Keratinocyte (primary cell): Measurements from ENCODE around the gene RING1. TPM values are rescaled to one million over a fixed set of nuclear protein-coding genes. Genes with fewer than 3 reads are reported as not detected.

Source experiments
- DNase-seq: peaks from one replicate; pipeline ENCODE4 v3.0.0-alpha.2; 2011; ENCODE audit warnings: low read depth, missing footprints, low spot score
- FAIRE-seq: peaks from 2 replicates; lab custom pipeline; 2011; peaks lifted over from hg19 to GRCh38; lab: Jason Lieb, UNC
- H2AFZ ChIP-seq: 2 replicates; pipeline ENCODE4 v1.6.0; 2012; ENCODE audit warnings: low read length, control low read depth, inconsistent platforms; ENCODE audit not compliant: control insufficient read depth
- H3K27ac ChIP-seq: 2 replicates; pipeline ENCODE4 v1.5.1; 2011; ENCODE audit warnings: low read length; ENCODE audit not compliant: control insufficient read depth, insufficient read depth
- H3K27me3 ChIP-seq: 3 replicates; pipeline ENCODE4 v1.6.0; 2011; ENCODE audit warnings: low read length; ENCODE audit not compliant: control insufficient read depth, insufficient read depth; ENCODE audit errors: extremely low read depth
- H3K36me3 ChIP-seq, 2 experiments: 2 replicates in 1 of 2; 3 replicates in 1 of 2; pipeline ENCODE4 v1.5.1; 2011; ENCODE audit warnings: low read length in 2 of 2, mild to moderate bottlenecking in 1 of 2; ENCODE audit not compliant: control insufficient read depth in 2 of 2, insufficient read depth in 2 of 2; ENCODE audit errors: extremely low read depth in 1 of 2
- H3K4me1 ChIP-seq: 3 replicates; pipeline ENCODE4 v1.5.1; 2011; ENCODE audit warnings: low read length; ENCODE audit not compliant: control insufficient read depth, insufficient read depth; ENCODE audit errors: extremely low read depth
- H3K4me2 ChIP-seq: 3 replicates; pipeline ENCODE4 v1.6.0; 2011; ENCODE audit warnings: low read depth, low read length; ENCODE audit not compliant: control insufficient read depth, insufficient read depth; ENCODE audit errors: extremely low read depth
- H3K4me3 ChIP-seq, 3 experiments: fragments of 200-600 bp in 1 of 3; sonication (generic) in 1 of 3; 2 replicates in 2 of 3; 3 replicates in 1 of 3; pipeline ENCODE4 v1.5.1; 2011 to 2016; ENCODE audit warnings: low read length in 3 of 3, mild to moderate bottlenecking in 3 of 3, control low read depth in 2 of 3, inconsistent platforms in 1 of 3, low read depth in 1 of 3, mixed read lengths in 1 of 3, mixed run types in 1 of 3, moderate library complexity in 1 of 3; ENCODE audit not compliant: control insufficient read depth in 2 of 3, insufficient read depth in 2 of 3; ENCODE audit errors: extremely low read depth in 1 of 3
- H3K79me2 ChIP-seq: 2 replicates; pipeline ENCODE4 v1.6.0; 2012; ENCODE audit warnings: low read length; ENCODE audit not compliant: control insufficient read depth, insufficient read depth
- H3K9ac ChIP-seq: 3 replicates; pipeline ENCODE4 v1.6.0; 2011; ENCODE audit warnings: low read length; ENCODE audit not compliant: control insufficient read depth, insufficient read depth; ENCODE audit errors: extremely low read depth
- H3K9me1 ChIP-seq: 3 replicates; pipeline ENCODE4 v1.6.0; 2011; ENCODE audit warnings: low read length; ENCODE audit not compliant: control insufficient read depth, insufficient read depth; ENCODE audit errors: extremely low read depth
- H3K9me3 ChIP-seq: 2 replicates; pipeline ENCODE4 v1.5.1; 2012; ENCODE audit warnings: low read depth, low read length; ENCODE audit not compliant: control insufficient read depth
- H4K20me1 ChIP-seq: 3 replicates; pipeline ENCODE4 v1.6.0; 2011; ENCODE audit warnings: low read length; ENCODE audit not compliant: control insufficient read depth, insufficient read depth; ENCODE audit errors: extremely low read depth
- EZH2 ChIP-seq: IDR thresholded peaks from one replicate; pipeline ENCODE4 v1.6.1; 2012; ENCODE audit warnings: inconsistent platforms, mild to moderate bottlenecking, low read length, moderate library complexity
- dilution Hi-C: fragments of 300-500 bp; cut with MboI; formaldehyde crosslinking; loops from one replicate; pipeline ENCODE4 v1.7.0; 2020; ENCODE audit warnings: low sequenced_read_pairs; ENCODE audit not compliant: extremely low pct_ligation_motif_present
- polyA plus RNA-seq, 5 experiments: library from polyadenylated mRNA; depleted of rRNA in 3 of 5; stranded (reverse) in 3 of 5; stranded (forward) in 1 of 5; unstranded in 1 of 5; fragments of >200 nt; gene quantifications; 1 replicate in 1 of 5; 2 replicates in 3 of 5; 3 replicates in 1 of 5; pipeline versions ENCODE4 v1.2.1 to v1.2.3, GENCODE V29; 2011 to 2012; ENCODE audit warnings: missing spikeins in 2 of 5, low read depth in 1 of 5, low replicate concordance in 1 of 5
- TF ChIP-seq, protein P1 (sequence below), 3 experiments: IDR thresholded peaks in 1 of 3; conservative IDR thresholded peaks in 1 of 3; optimal IDR thresholded peaks in 1 of 3; 2 replicates in 2 of 3; 3 replicates in 1 of 3; pipeline versions ENCODE3 to v1.5.1; 2011; ENCODE audit warnings: low read length in 3 of 3, mild to moderate bottlenecking in 3 of 3, moderate library complexity in 2 of 3, control low read depth in 1 of 3, inconsistent platforms in 1 of 3; ENCODE audit not compliant: insufficient read depth in 2 of 3; ENCODE audit errors: extremely low read depth in 1 of 3

RING1 gene
- polyA plus RNA-seq, 1 donor (not counting 4 experiments of a cell fraction or from before 2014, with no cell fraction given), result 23.0 TPM

- Histone ChIP-seq H3K4me2 (peak overlapping the region; percentile 98), H3K9me3 (no peaks in the 10 kb centered on the region), H3K4me1 (peaks cover 44% of the 10 kb centered on the region), H3K9me1 (peaks cover 5% of the 10 kb centered on the region), H3K79me2 (peaks cover 25% of the 10 kb centered on the region), H4K20me1 (no peaks in the 10 kb centered on the region), H3K4me3 (no peak overlapping the region), H2AFZ (no peak overlapping the region), H3K27ac (peak overlapping the region; percentile 88), H3K27me3 (no peaks in the 10 kb centered on the region), H3K9ac (peak overlapping the region; percentile 2), H3K36me3 (peaks cover 20 to 37% of the 10 kb centered on the region in 2 experiments)
- FAIRE-seq (no peak), DNase-seq (no peak)
- dilution Hi-C loops, result no loop called here
- TF ChIP-seq EZH2, result no peak
- TF ChIP-seq, protein P1, sequence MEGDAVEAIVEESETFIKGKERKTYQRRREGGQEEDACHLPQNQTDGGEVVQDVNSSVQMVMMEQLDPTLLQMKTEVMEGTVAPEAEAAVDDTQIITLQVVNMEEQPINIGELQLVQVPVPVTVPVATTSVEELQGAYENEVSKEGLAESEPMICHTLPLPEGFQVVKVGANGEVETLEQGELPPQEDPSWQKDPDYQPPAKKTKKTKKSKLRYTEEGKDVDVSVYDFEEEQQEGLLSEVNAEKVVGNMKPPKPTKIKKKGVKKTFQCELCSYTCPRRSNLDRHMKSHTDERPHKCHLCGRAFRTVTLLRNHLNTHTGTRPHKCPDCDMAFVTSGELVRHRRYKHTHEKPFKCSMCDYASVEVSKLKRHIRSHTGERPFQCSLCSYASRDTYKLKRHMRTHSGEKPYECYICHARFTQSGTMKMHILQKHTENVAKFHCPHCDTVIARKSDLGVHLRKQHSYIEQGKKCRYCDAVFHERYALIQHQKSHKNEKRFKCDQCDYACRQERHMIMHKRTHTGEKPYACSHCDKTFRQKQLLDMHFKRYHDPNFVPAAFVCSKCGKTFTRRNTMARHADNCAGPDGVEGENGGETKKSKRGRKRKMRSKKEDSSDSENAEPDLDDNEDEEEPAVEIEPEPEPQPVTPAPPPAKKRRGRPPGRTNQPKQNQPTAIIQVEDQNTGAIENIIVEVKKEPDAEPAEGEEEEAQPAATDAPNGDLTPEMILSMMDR (optimal IDR thresholded peaks at IDR 0.05 in 1 of 3, IDR thresholded peaks at IDR 0.05 in 1 of 3, conservative IDR thresholded peaks at IDR 0.05 in 1 of 3; ENCODE audit: extremely low read depth in 1 of 3, insufficient read depth in 2 of 3, low read length in 3 of 3), result no peak
These were observed 2.1 kb upstream of the RING1 start for GRCh38 chr6:33206027-33206863.

DNA sequence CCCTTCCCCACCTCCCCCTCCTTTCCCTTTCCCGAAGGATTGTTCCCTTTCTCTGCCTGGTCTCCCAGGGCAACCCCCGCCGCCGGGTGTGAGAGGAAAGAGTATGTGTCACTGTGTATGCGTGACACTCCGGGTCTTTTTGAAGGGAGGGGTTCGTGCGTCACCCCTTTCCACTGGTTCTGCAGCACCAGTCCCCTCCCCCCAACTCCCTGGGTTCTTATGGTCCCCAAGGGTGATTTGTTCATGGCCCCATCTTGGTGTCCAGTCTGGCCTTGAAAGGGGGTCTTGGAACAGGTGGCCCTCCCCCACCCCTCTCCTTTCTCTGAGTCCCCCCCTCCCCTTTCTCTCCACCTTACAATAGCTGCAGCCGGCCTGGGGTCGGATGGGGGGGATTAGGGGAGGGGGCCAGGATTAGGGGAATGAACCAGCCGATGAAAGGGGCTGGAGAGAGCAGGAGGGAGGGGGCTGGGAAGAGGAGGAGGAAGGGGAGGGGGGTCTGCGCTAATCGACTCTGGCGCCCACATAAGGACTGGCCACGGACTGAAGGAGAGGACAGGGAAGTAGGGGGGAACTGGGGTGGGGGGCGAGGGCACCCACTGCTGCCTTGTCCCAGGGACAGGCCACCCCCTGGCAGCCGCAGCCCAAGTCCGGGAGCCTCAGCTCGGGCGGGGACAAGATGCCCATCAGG, 1.3 kb upstream of the RING1 start:
- peaks cover 17 to 30% of the 10 kb centered on the region in 2 experiments for H3K36me3 ChIP-seq
- DNase-seq (no peak), FAIRE-seq (no peak)
- no peaks in the 10 kb centered on the region for H3K27me3 ChIP-seq
- H3K4me2 ChIP-seq, result peak overlapping the region; percentile 98
- peak overlapping the region; percentile 83 for H2AFZ ChIP-seq
- no peaks in the 10 kb centered on the region for H3K9me3 ChIP-seq
- H3K9ac ChIP-seq, result peak overlapping the region; percentile 89
- dilution Hi-C loops, result no loop called here
- H3K27ac ChIP-seq, result peak overlapping the region; percentile 88
- H3K9me1 ChIP-seq, result peaks cover 2% of the 10 kb centered on the region
- peaks cover 37% of the 10 kb centered on the region for H3K4me1 ChIP-seq
- H3K4me3 ChIP-seq, result peak overlapping the region in 2 of 3 experiments; percentile 76 to 94
- no peak for TF ChIP-seq EZH2
- TF ChIP-seq, protein P1 (optimal IDR thresholded peaks at IDR 0.05 in 1 of 3, IDR thresholded peaks at IDR 0.05 in 1 of 3, conservative IDR thresholded peaks at IDR 0.05 in 1 of 3; ENCODE audit: extremely low read depth in 1 of 3, insufficient read depth in 2 of 3, low read length in 3 of 3), result no peak
- peaks cover 17% of the 10 kb centered on the region for H3K79me2 ChIP-seq
- no peaks in the 10 kb centered on the region for H4K20me1 ChIP-seq
